C4-2B (cell line): Measurements from ENCODE around the gene CD226.

ENCODE experiments used
- ZFX ChIP-seq: fragments of 450-650 bp; IDR thresholded peaks from 2 replicates; pipeline ENCODE4 v1.6.1; 2017
- TF ChIP-seq, protein P1 (sequence below): fragments of 450-650 bp; conservative IDR thresholded peaks from 2 replicates; pipeline ENCODE4 v1.5.1; 2017; ENCODE audit warnings: mild to moderate bottlenecking

GRCh38 chr18:69839497-69839896, 108.2 kb downstream of the CD226 start:
- TF ChIP-seq, protein P1, sequence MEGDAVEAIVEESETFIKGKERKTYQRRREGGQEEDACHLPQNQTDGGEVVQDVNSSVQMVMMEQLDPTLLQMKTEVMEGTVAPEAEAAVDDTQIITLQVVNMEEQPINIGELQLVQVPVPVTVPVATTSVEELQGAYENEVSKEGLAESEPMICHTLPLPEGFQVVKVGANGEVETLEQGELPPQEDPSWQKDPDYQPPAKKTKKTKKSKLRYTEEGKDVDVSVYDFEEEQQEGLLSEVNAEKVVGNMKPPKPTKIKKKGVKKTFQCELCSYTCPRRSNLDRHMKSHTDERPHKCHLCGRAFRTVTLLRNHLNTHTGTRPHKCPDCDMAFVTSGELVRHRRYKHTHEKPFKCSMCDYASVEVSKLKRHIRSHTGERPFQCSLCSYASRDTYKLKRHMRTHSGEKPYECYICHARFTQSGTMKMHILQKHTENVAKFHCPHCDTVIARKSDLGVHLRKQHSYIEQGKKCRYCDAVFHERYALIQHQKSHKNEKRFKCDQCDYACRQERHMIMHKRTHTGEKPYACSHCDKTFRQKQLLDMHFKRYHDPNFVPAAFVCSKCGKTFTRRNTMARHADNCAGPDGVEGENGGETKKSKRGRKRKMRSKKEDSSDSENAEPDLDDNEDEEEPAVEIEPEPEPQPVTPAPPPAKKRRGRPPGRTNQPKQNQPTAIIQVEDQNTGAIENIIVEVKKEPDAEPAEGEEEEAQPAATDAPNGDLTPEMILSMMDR = no peak
- no peak for TF ChIP-seq ZFX
